H9 (cell line): ENCODE measurements around the gene CELF4. TPM values are rescaled to one million over a fixed set of nuclear protein-coding genes. Genes with fewer than 3 reads are reported as not detected.

Experiments
- DNase-seq: peaks from one replicate; pipeline ENCODE4 v3.0.0-alpha.2; 2017
- H2AFZ ChIP-seq: one replicate; pipeline ENCODE4 v1.6.1; 2013; ENCODE audit warnings: mild to moderate bottlenecking, low read length, control low read depth, moderate library complexity
- H2AK5ac ChIP-seq: 2 replicates; pipeline ENCODE4 v1.6.1; 2013; ENCODE audit warnings: low read length, control low read depth, mixed read lengths; ENCODE audit not compliant: insufficient read length
- H2BK120ac ChIP-seq: one replicate; pipeline ENCODE4 v1.6.1; 2013; ENCODE audit warnings: low read depth, mild to moderate bottlenecking, low read length, control low read depth, inconsistent platforms; ENCODE audit not compliant: poor library complexity, severe bottlenecking
- H2BK12ac ChIP-seq: 2 replicates; pipeline ENCODE4 v1.6.1; 2013; ENCODE audit warnings: low read length, control low read depth, mixed read lengths, low read depth; ENCODE audit not compliant: insufficient read length
- H2BK15ac ChIP-seq: 2 replicates; pipeline ENCODE4 v1.6.1; 2013; ENCODE audit warnings: low read depth, low read length, control low read depth
- H2BK20ac ChIP-seq: one replicate; pipeline ENCODE4 v1.6.1; 2013; ENCODE audit warnings: low read depth, mild to moderate bottlenecking, low read length, control low read depth, inconsistent platforms; ENCODE audit not compliant: poor library complexity, severe bottlenecking
- H2BK5ac ChIP-seq: 2 replicates; pipeline ENCODE4 v1.6.1; 2013; ENCODE audit warnings: low read length, control low read depth, mixed read lengths; ENCODE audit not compliant: insufficient read length
- H3K14ac ChIP-seq: 2 replicates; pipeline ENCODE4 v1.6.1; 2013; ENCODE audit warnings: low read length, control low read depth; ENCODE audit not compliant: insufficient read depth
- H3K18ac ChIP-seq: 2 replicates; pipeline ENCODE4 v1.6.1; 2013; ENCODE audit warnings: low read depth, mild to moderate bottlenecking, mixed read lengths, low read length, control low read depth; ENCODE audit not compliant: insufficient read length
- H3K23ac ChIP-seq: 2 replicates; pipeline ENCODE4 v1.6.1; 2013; ENCODE audit warnings: low read length, control low read depth, mixed read lengths, low read depth; ENCODE audit not compliant: insufficient read length
- H3K23me2 ChIP-seq: 2 replicates; pipeline ENCODE4 v1.6.1; 2013; ENCODE audit warnings: low read depth, mild to moderate bottlenecking, mixed read lengths, low read length, control low read depth; ENCODE audit not compliant: insufficient read length, poor library complexity, severe bottlenecking
- H3K27ac ChIP-seq: 2 replicates; pipeline ENCODE4 v1.5.1; 2013; ENCODE audit warnings: low read length, control low read depth, mixed read lengths, low read depth; ENCODE audit not compliant: insufficient read length
- H3K27me3 ChIP-seq: 2 replicates; pipeline ENCODE4 v1.6.1; 2013; ENCODE audit warnings: low read length, control low read depth, inconsistent platforms; ENCODE audit not compliant: insufficient read depth
- H3K4ac ChIP-seq: 2 replicates; pipeline ENCODE4 v1.6.1; 2013; ENCODE audit warnings: low read depth, mild to moderate bottlenecking, control low read depth, inconsistent platforms, low read length, moderate library complexity
- H3K4me1 ChIP-seq: 2 replicates; pipeline ENCODE4 v1.6.1; 2013; ENCODE audit warnings: low read length, control low read depth, inconsistent platforms; ENCODE audit not compliant: insufficient read depth
- H3K4me2 ChIP-seq: 2 replicates; pipeline ENCODE4 v1.6.1; 2013; ENCODE audit warnings: low read length, control low read depth, mixed read lengths; ENCODE audit not compliant: insufficient read length, insufficient read depth
- H3K56ac ChIP-seq: 2 replicates; pipeline ENCODE4 v1.6.1; 2013; ENCODE audit warnings: low read depth, mild to moderate bottlenecking, mixed read lengths, low read length, control low read depth; ENCODE audit not compliant: insufficient read length
- H3K79me1 ChIP-seq: 2 replicates; pipeline ENCODE4 v1.6.1; 2013; ENCODE audit warnings: low read depth, mild to moderate bottlenecking, moderate library complexity, low read length, control low read depth, inconsistent platforms; ENCODE audit not compliant: insufficient read depth, poor library complexity, severe bottlenecking
- H3K79me2 ChIP-seq: 2 replicates; pipeline ENCODE4 v1.6.1; 2013; ENCODE audit warnings: low read length, control low read depth, inconsistent platforms; ENCODE audit not compliant: insufficient read depth
- H3K9ac ChIP-seq: 2 replicates; pipeline ENCODE4 v1.6.1; 2013; ENCODE audit warnings: low read length, control low read depth, mixed read lengths; ENCODE audit not compliant: insufficient read length; ENCODE audit errors: extremely low read depth
- H3K9me3 ChIP-seq: one replicate; pipeline ENCODE4 v1.6.1; 2013; ENCODE audit warnings: low read depth, low read length, inconsistent platforms; ENCODE audit not compliant: control insufficient read depth
- H3T11ph ChIP-seq: one replicate; pipeline ENCODE4 v1.6.1; 2013; ENCODE audit warnings: mild to moderate bottlenecking, low read length, control low read depth, inconsistent platforms
- H4K20me1 ChIP-seq: one replicate; pipeline ENCODE4 v1.6.1; 2013; ENCODE audit not compliant: control insufficient read depth, insufficient read length, insufficient read depth
- H4K5ac ChIP-seq: 2 replicates; pipeline ENCODE4 v1.6.1; 2013; ENCODE audit warnings: low read depth, mild to moderate bottlenecking, mixed read lengths, low read length, control low read depth; ENCODE audit not compliant: insufficient read length
- H4K8ac ChIP-seq: replicated peaks from 2 replicates; pipeline ENCODE4 v1.6.1; 2013; ENCODE audit warnings: low read length, control low read depth, mixed read lengths, low read depth; ENCODE audit not compliant: insufficient read length
- H4K91ac ChIP-seq: 2 replicates; pipeline ENCODE4 v1.6.1; 2013; ENCODE audit warnings: low read depth, mild to moderate bottlenecking, moderate library complexity, mixed read lengths, low read length, control low read depth; ENCODE audit not compliant: insufficient read length
- H3K27ac Mint-ChIP-seq, 3 experiments: 2 replicates in 2 of 3; 3 replicates in 1 of 3; pipeline ENCODE4 v1.8.0; 2020 to 2021; ENCODE audit warnings: mixed read lengths in 3 of 3, mild to moderate bottlenecking in 1 of 3, moderate library complexity in 1 of 3
- H3K27me3 Mint-ChIP-seq: 2 replicates; pipeline ENCODE4 v1.8.0; 2021; ENCODE audit warnings: low read depth, mild to moderate bottlenecking, moderate library complexity, mixed read lengths
- H3K36me3 Mint-ChIP-seq, 3 experiments: 2 replicates in 2 of 3; 3 replicates in 1 of 3; pipeline ENCODE4 v1.8.0; 2020 to 2021; ENCODE audit warnings: low read depth in 3 of 3, mixed read lengths in 3 of 3; ENCODE audit not compliant: insufficient read depth in 1 of 3
- H3K4me1 Mint-ChIP-seq, 2 experiments: 2 replicates each; pipeline ENCODE4 v1.8.0; 2020; ENCODE audit warnings: mixed read lengths in 2 of 2
- H3K4me3 Mint-ChIP-seq, 2 experiments: 2 replicates in 1 of 2; 3 replicates in 1 of 2; pipeline ENCODE4 v1.8.0; 2020 to 2021; ENCODE audit warnings: mild to moderate bottlenecking in 2 of 2, mixed read lengths in 2 of 2, moderate library complexity in 1 of 2
- H3K9me3 Mint-ChIP-seq, 2 experiments: 2 replicates in 1 of 2; 3 replicates in 1 of 2; pipeline ENCODE4 v1.8.0; 2020; ENCODE audit warnings: mild to moderate bottlenecking in 2 of 2, mixed read lengths in 2 of 2, moderate library complexity in 1 of 2
- CTCF ChIP-seq: fragments of 200-600 bp; sonication (generic); conservative IDR thresholded peaks from 3 replicates; pipeline ENCODE4 v1.8.0; 2021; ENCODE audit warnings: antibody characterized with exemption, mild to moderate bottlenecking
- WGBS: extraction: QIAGEN DNeasy Blood & Tissue Kit; methylation state at CpG from one replicate; pipeline ENCODE4 v1.1.7; 2013; ENCODE audit warnings: missing lambda C conversion rate, low lambda C conversion rate, mixed read lengths; ENCODE audit not compliant: insufficient read length; ENCODE audit errors: extremely low coverage; 5-methylcytosine and 5-hydroxymethylcytosine counted together
- total RNA-seq: library from RNA; stranded (reverse); gene quantifications from 2 replicates; pipeline ENCODE4 v1.2.1, GENCODE V29; 2021

The CELF4 gene
- total RNA-seq, 1 experiment from 2014 or later: 1.1 TPM

GRCh38 chr18:37457753-37458152 is 107.8 kb downstream of the CELF4 start:
- Histone ChIP-seq H3K27ac (no peak overlapping the region), H3K23me2 (no peaks in the 10 kb centered on the region), H2BK5ac (no peak overlapping the region), H3K79me2 (no peaks in the 10 kb centered on the region), H2AFZ (no peak overlapping the region), H3K4me1 (peaks cover 3% of the 10 kb centered on the region; the same call in 1 of the 2 replicates), H3K4me2 (no peak overlapping the region), H2BK12ac (no peak overlapping the region), H3T11ph (no peak overlapping the region), H3K56ac (no peak overlapping the region), H4K8ac (no peak overlapping the region), H2BK120ac (no peak overlapping the region), H2BK15ac (no peak overlapping the region), H4K91ac (no peak overlapping the region), H2AK5ac (no peak overlapping the region), H4K20me1 (no peaks in the 10 kb centered on the region), H3K18ac (no peak overlapping the region), H3K9me3 (no peaks in the 10 kb centered on the region), H3K4ac (no peak overlapping the region), H3K79me1 (no peaks in the 10 kb centered on the region), H2BK20ac (no peak overlapping the region), H3K23ac (no peak overlapping the region), H3K9ac (no peak overlapping the region), H3K14ac (no peak overlapping the region; the same call in 1 of the 2 replicates), H3K27me3 (no peaks in the 10 kb centered on the region; the same call in 1 of the 2 replicates), H4K5ac (no peak overlapping the region)
- no peaks in the 10 kb centered on the region; a peak in 1 of 5 replicates for H3K9me3 Mint-ChIP-seq
- DNase-seq: no peak
- H3K27ac Mint-ChIP-seq: no peak overlapping the region
- WGBS: no CpG with 5 or more reads among the region's 8 CpGs
- H3K4me1 Mint-ChIP-seq: peaks cover 13 to 17% of the 10 kb centered on the region in 2 experiments
- TF ChIP-seq CTCF: no peak
- H3K27me3 Mint-ChIP-seq: peaks cover 33% of the 10 kb centered on the region
- no peak overlapping the region for H3K4me3 Mint-ChIP-seq
- no peaks in the 10 kb centered on the region; a peak in 1 of 7 replicates for H3K36me3 Mint-ChIP-seq
